GM19035 (cell line): Measurements from ENCODE around the gene SPATA31E1.
"Not testable (repeated sequence)": the region's sequence is repeated elsewhere in the genome, so short reads cannot be mapped to it uniquely, and the experiment has no call there.

Experiments
- ATAC-seq: cut with Tn5 transposase; IDR thresholded peaks from one replicate; pipeline ENCODE4 v1.9.1; 2021; ENCODE audit not compliant: unreplicated experiment

Gene SPATA31E1

DNA sequence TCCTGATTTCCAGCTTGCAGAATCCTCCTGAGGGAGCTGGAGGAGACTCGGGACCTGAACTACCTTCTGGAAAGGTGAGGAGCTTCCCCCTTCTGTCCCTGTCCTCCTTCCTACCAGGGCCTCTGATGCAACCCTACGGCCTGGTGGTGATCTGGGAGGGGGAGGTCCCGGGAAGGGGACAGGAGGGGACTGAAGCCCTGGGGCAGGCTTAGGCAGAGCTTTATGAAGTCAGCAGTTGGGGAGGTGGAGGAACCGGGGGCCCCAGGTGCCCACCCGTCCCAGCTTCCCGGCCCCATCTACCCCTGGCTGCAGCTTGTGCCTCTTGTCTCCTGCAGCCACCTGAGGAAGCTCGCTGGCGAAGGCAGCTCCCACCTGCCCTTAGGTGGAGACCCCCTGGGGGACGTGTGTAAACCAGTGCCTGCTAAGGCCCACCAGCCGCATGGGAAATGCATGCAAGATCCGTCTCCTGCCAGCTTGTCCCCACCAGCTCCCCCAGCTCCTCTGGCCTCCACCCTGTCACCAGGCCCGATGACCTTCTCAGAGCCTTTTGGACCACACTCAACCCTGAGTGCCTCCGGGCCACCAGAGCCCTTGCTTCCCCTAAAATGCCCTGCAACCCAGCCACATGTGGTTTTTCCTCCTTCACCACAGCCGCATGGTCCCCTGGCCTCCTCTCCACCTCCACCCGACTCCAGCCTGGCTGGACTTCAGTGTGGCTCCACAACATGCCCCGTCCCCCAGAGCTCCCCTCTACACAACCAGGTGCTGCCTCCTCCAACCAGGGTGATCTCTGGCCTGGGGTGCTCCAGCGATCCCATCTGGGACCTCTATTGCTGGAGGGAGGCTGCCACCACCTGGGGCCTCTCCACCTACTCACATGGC lies 2.1 kb downstream of the SPATA31E1 start:
- ATAC-seq = no peak

DNA sequence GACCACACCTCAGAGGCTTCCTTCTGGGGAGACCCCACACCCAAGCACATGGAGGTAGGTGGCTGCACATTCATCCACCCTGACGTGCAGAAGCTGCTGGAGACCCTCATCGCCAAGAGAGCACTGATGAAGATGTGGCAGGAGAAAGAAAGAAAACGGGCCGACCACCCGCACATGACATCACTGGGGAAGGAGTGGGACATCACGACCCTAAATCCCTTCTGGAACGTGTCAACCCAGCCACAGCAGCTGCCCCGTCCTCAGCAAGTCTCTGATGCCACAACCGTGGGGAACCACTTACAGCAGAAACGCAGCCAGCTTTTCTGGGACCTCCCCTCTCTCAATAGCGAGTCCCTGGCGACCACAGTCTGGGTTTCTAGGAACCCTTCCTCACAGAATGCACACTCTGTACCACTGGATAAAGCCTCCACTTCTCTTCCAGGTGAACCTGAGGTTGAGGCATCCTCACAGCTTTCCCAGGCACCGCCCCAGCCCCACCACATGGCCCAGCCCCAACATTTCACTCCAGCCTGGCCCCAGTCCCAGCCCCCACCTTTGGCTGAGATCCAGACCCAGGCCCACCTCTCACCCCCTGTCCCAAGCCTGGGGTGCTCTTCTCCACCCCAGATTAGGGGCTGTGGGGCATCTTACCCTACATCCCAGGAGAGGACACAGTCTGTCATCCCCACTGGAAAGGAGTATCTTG lies 3.0 kb downstream of the SPATA31E1 start:
- ATAC-seq = no peak

DNA sequence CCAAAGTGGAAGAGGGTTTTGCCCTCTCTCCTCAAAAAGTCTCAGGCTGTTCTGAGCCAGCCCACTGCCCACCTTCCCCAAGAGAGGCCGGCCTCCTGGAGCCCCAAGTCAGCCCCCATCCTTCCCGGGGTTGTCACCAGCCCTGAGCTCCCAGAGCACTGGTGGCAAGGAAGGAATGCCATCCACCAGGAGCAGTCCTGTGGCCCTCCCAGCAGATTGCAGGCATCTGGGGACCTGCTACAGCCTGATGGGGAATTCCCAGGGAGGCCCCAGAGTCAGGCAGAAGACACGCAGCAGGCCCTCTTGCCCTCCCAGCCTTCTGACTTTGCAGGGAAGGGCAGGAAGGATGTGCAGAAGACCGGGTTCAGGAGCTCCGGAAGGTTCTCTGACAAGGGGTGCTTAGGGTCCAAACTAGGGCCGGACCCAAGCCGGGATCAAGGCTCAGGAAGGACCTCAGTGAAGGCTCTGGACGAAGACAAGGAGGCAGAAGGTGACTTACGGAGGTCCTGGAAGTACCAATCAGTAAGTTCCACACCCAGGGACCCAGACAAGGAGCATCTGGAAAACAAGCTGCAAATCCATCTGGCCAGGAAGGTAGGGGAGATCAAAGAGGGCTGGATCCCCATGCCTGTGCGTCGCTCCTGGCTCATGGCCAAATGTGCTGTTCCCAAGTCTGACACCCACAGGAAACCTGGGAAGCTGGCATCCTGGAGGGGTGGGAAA lies 3.7 kb downstream of the SPATA31E1 start:
- ATAC-seq = no peak

- no peak for ATAC-seq
Measured at GRCh38 chr9:87886933-87887505, 4.3 kb downstream of the SPATA31E1 start.

DNA sequence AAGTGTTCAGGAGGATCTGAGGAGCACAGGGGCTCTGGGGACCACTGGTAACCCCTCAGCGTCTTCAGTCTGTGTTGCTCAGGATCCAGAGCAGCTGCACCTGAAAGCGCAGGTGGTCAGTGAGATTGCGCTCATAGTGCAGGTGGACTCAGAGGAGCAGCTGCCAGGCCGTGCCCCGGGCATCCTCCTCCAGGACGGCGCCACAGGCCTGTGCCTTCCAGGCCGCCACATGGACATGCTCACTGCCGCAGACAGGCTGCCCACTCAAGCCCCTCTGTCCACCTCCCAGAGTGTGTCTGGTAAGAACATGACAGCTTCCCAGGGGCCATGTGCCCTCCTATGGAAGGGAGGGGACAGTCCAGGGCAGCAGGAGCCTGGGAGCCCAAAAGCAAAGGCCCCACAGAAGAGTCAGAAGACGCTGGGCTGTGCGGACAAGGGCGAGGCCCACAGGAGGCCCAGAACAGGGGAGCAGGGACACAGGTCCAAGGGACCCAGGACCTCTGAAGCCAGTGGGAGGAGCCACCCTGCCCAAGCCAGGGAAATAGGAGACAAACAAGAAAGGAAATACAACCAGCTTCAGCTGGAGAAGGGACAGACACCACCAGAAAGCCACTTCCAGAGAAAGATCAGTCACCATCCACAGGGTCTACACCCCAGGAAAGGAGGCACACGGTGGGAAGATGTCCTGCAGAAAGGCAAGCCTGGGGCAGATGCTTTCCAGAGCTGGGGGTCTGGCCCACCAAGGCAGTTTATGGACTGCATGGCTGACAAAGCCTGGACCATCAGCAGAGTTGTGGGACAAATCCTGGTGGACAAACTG lies 5.2 kb downstream of the SPATA31E1 start:
- ATAC-seq = no peak

DNA sequence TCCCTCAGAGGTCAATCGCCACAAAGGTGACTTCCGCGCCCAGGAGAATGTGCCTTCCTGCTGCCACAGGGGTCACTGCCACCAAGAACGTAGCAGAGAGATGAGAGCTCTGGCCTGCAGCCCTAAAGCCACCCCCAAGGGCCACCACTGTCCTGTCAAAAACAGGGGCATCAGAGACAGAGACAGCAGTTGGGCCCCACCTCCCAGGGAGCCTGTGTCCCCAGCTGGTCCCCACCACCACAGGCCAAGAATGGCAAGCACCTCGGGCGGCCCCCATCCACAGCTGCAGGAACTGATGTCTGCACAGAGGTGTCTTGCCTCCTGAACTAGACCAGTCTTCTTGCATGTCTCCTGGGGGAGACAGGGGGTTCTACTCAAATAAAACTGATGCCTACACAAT lies 5.8 kb downstream of the SPATA31E1 start:
- ATAC-seq = no peak

- no peak for ATAC-seq
Measured at GRCh38 chr9:87889065-87889881, 6.6 kb downstream of the SPATA31E1 start.

- no peak for ATAC-seq
Measured at GRCh38 chr9:87889882-87890252, 7.2 kb downstream of the SPATA31E1 start.

- no peak for ATAC-seq
Measured at GRCh38 chr9:87890837-87891236, 8.2 kb downstream of the SPATA31E1 start.

DNA sequence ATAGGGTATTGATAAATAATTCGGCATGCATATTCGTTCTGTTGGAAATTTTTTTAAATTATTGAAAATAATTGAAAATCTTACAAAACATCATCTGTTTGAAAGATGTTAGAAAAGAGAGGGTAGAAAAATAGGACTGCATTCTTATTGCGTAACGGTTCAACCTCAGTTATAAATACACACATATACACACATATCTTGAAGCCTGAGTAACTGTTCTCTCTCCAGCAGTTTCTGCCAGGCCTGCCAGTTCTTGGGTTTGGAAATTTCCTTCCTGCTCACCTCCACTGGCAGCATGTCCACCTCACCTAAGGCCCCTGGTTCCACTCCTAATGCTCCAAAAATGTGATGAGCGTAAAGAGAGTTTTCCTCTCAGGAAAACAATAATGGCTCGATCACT lies 9.1 kb downstream of the SPATA31E1 start:
- no peak for ATAC-seq

- ATAC-seq = no peak
Measured at GRCh38 chr9:87892956-87893355, 10.3 kb downstream of the SPATA31E1 start.

GRCh38 chr9:87894998-87895625 lies 12.4 kb downstream of the SPATA31E1 start:
- ATAC-seq = no peak

DNA sequence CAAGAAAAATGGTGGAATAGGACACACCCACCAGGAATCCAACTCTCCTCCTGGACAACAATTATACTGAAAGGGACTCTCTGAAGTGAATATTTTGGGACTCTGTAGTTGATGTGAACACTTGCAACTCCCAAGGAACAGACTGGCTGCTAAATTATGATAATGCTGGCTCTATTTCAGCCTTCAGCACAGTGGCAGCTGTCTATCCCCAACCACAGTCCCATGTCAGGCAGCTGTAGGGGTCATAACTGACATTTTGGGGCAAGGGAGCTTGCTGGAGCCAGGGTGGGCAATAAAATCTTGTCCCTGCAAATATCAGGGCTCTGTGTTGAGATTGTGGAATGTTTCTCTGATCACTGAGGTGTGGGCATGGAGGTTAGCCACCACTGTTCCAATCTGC lies 14.2 kb downstream of the SPATA31E1 start:
- no peak for ATAC-seq

- no peak for ATAC-seq
Measured at GRCh38 chr9:87898151-87898550, 15.5 kb downstream of the SPATA31E1 start.

- ATAC-seq = not testable (repeated sequence)
Measured at GRCh38 chr9:87902371-87902770, 19.7 kb downstream of the SPATA31E1 start.

- no peak for ATAC-seq
Measured at GRCh38 chr9:87909310-87910041, 26.8 kb downstream of the SPATA31E1 start.

- ATAC-seq = no peak
Measured at GRCh38 chr9:87910821-87911220, 28.1 kb downstream of the SPATA31E1 start.

DNA sequence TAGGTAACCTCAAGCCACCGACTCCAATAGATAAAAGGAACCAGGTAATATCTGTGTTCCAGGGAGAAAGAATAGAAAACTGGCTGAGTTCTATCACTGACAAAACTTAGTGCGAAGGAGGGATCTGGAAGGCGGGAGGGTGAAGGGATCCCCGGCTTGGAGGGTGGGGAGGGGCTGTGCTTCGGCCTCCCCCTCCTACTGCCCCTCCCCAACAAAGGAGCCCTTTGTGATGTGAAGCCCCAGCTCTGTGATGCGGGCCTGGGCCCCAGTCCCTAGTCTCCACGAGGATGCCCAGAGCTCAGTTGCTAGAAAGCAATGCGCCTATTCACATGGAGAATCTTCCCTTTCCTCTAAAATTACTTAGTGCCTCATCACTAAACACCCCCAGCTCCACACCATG lies 35.0 kb downstream of the SPATA31E1 start, which contains the start of gene SPATA31C1:
SPATA31C1 (plus strand) TSS at position 301 of the 400 bp plus-strand sequence.
- ATAC-seq = not testable (repeated sequence)
